ENCODE data around the gene CYP11A1. TPM values are rescaled to one million over a fixed set of nuclear protein-coding genes. Genes with fewer than 3 reads are reported as not detected.
A peak's percentile ranks its signal among the peaks of the same experiment; 100 is the strongest.

The CYP11A1 gene
- total RNA-seq, 1 donor from 2014 or later: not detected

DNA sequence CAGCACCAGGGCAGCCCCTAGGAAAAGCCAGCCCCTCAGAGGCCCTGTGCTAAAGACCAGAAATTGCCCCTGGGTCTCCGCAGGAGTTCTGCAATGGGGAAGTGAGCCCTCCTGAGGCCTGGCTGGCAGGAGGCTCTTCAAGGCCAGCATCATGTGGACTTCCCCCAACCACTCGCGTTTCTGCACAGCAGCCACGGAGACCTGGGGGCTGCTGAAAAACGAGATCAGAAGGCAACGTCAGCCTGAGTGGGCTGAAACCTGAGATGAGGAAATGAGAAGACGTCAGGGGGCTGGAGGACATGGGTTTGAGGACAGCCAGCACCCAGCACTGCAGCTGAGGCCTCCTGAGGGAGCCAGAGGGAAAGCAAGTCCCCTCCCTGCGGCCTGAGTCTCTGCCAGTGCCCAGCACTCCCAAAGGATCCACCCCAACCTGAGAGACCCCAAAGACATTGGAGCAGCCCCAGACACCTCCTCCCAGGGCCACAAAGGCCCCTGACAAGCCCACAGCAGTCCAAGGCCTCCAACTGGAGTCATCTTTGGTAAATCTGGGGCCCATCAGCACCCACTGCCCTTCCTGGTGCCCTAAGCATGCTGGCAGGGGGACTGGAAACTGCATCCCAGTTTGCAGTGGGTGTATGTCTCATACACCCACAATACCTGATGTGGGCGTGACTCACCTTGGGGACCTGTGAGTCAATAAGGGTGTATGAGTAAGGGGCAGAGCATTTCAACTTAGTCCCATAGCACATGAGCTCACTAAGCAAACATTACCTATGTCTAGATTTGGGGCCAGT lies 29.2 kb upstream of the CYP11A1 start:
- Mint-ChIP-seq H3K36me3 (ENCODE audit: low read depth) (no peaks in the 10 kb centered on the region), H3K27me3 (no peaks in the 10 kb centered on the region), H3K27ac (peak overlapping the region; percentile 99), H3K4me3 (peak overlapping the region; percentile 80), H3K4me1 (peaks cover 100% of the 10 kb centered on the region), H3K9me3 (no peaks in the 10 kb centered on the region)
- ChIA-PET POLR2A (interaction anchor here (0.6 to 16.5 kb wide), 24 partner anchors 7 to 1057 kb away, joined by 3 to 563 read pairs (median 5); partner anchors contain the start of genes ARID3B, CLK3, CSK and SEMA7A), CTCF (interaction anchor here (0.7 to 5.7 kb wide), 6 partner anchors 13 to 42 kb away, joined by 3 to 67 read pairs (median 4); no protein-coding TSS in a partner anchor)
- DNase-seq (peak; percentile 72), ATAC-seq (ENCODE audit: low read depth) (peak; percentile 66)
- TF ChIP-seq, protein P1, sequence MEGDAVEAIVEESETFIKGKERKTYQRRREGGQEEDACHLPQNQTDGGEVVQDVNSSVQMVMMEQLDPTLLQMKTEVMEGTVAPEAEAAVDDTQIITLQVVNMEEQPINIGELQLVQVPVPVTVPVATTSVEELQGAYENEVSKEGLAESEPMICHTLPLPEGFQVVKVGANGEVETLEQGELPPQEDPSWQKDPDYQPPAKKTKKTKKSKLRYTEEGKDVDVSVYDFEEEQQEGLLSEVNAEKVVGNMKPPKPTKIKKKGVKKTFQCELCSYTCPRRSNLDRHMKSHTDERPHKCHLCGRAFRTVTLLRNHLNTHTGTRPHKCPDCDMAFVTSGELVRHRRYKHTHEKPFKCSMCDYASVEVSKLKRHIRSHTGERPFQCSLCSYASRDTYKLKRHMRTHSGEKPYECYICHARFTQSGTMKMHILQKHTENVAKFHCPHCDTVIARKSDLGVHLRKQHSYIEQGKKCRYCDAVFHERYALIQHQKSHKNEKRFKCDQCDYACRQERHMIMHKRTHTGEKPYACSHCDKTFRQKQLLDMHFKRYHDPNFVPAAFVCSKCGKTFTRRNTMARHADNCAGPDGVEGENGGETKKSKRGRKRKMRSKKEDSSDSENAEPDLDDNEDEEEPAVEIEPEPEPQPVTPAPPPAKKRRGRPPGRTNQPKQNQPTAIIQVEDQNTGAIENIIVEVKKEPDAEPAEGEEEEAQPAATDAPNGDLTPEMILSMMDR (IDR thresholded peaks at IDR 0.05): no peak
- intact Hi-C loops (cut with micrococcal nuclease): loop anchor here (1.0 to 2.0 kb wide), 6 partner anchors 8 to 1056 kb away; partner anchors contain the start of gene UBL7

DNA sequence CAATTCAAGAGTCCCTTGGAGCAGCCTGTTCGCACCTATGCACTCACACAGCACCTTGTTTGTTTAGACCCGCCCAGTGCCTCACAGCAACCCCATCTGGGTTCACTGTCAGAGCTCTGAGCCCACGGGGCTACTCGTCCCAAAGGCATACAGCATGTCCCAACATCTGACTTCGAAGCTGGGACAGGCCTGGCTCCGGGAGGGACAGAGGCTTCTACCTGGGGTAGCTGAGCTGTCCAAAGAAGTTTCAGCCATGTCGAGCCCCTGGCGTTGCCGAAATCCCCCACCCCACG lies 28.6 kb upstream of the CYP11A1 start:
- intact Hi-C loops (cut with micrococcal nuclease): loop anchor here (1.0 to 2.0 kb wide), 6 partner anchors 8 to 1057 kb away; partner anchors contain the start of gene UBL7
- ATAC-seq (ENCODE audit: low read depth): peak; percentile 7
- ChIA-PET POLR2A (interaction anchor here (0.8 to 16.5 kb wide), 17 partner anchors 8 to 394 kb away, joined by 3 to 563 read pairs (median 6); partner anchors contain the start of genes ARID3B, CLK3, CSK and SEMA7A), CTCF (interaction anchor here (0.7 to 5.7 kb wide), 4 partner anchors 13 to 42 kb away, joined by 3 to 67 read pairs (median 6); no protein-coding TSS in a partner anchor)
- no peaks in the 10 kb centered on the region for H3K9me3 Mint-ChIP-seq
- peak overlapping the region; percentile 80 for H3K4me3 Mint-ChIP-seq
- TF ChIP-seq, protein P1 (IDR thresholded peaks at IDR 0.05): no peak
- H3K27ac Mint-ChIP-seq: peak overlapping the region; percentile 99
- H3K4me1 Mint-ChIP-seq: peaks cover 100% of the 10 kb centered on the region
- no peaks in the 10 kb centered on the region for H3K27me3 Mint-ChIP-seq
- no peak for DNase-seq
- no peaks in the 10 kb centered on the region for H3K36me3 Mint-ChIP-seq (ENCODE audit: low read depth)

DNA sequence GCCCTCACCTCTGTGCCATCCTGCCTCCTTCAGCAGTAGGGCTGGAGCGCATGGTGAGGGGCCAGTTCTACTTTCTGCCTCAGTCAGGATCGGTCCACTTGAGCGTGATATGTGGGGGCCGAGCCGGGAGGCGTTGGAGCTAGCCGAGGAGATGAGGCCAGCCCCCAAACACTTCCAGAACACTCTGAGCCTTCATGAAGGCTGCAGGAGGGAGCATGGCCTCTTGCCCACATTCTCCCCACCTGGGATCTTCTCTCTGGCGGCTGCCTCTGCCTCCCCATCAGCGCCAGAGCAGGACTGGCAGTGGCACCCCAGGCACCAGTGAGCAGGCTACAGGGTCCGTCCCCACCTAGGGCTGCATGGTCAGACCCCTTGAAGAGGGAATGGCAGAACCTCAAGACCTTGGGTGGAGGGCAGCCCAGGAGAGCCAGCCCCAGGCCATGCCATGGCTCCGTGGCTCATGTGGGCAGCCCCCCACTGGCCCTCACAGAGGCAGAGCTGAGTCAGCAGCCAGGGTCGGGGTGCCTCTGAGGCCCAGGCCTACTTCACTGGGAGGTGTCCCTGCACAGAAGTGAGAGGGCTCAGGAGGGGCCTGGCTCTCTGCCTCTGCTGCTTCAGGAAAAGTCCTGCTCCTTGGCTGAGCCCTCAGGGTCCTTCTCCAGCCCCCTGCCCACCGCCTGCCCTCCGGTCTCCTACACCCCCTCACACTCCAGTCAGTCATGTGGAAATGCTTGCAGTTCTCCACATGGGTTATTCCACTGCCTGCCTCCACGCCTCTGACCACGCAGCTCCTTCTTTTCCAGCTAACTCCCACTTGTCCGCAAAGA lies 28.1 kb upstream of the CYP11A1 start:
- peak overlapping the region; percentile 80 for H3K4me3 Mint-ChIP-seq
- POLR2A ChIA-PET: interaction anchor here (0.6 to 16.5 kb wide), 15 partner anchors 8 to 395 kb away, joined by 3 to 563 read pairs (median 6); partner anchors contain the start of genes CLK3, CSK and SEMA7A
- ATAC-seq (ENCODE audit: low read depth) (no peak), DNase-seq (no peak)
- H3K4me1 Mint-ChIP-seq: peaks cover 100% of the 10 kb centered on the region
- H3K36me3 Mint-ChIP-seq (ENCODE audit: low read depth): no peaks in the 10 kb centered on the region
- TF ChIP-seq, protein P1 (IDR thresholded peaks at IDR 0.05): no peak
- peak overlapping the region; percentile 99 for H3K27ac Mint-ChIP-seq
- no peaks in the 10 kb centered on the region for H3K9me3 Mint-ChIP-seq
- CTCF ChIA-PET: interaction anchor here (0.7 to 5.7 kb wide), 4 partner anchors 12 to 43 kb away, joined by 3 to 67 read pairs (median 6); no protein-coding TSS in a partner anchor
- no peaks in the 10 kb centered on the region for H3K27me3 Mint-ChIP-seq
- intact Hi-C loops (cut with micrococcal nuclease): loop anchor here (1.0 to 2.0 kb wide), 6 partner anchors 9 to 1057 kb away; partner anchors contain the start of gene UBL7

DNA sequence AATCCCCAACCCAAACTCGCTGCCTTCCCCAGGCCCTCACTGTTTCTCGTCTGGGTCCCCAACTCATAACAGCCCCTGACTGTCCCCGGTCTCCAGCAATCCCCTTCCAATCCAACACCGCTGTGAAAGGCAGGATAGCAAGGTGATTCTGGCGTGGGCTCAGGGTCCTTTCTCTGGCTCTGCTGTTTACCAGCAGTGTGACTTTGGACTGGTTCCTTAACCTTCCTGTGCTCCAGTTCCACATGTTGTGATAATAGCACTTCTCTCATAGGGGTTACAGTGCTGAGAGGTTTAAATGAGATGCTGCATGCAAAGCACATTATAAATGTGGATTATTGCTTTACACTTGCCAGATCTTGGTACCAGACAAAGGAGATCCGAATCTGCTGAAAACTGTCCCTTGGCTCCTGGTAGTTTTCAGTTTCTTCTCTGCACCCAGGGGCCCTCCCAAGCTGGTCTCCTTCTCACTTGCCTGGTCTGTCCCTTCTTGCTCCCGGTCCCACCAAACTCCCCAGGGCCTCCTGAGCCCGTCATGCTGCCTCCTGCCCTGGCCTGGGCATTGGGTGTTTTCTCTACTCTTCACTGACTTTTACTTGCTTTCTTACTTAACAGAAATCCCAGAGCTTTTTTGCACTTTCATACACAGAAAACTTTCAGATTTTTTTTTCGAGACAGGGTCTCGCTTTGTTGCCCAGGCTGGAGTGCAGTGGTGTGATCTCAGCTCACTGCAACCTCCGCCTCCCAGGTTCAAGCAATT lies 26.8 kb upstream of the CYP11A1 start:
- ChIA-PET CTCF (interaction anchor here (0.8 to 5.7 kb wide), 3 partner anchors 10 to 45 kb away, joined by 3 to 67 read pairs (median 4); no protein-coding TSS in a partner anchor), POLR2A (interaction anchor here (1.5 to 16.5 kb wide), 5 partner anchors 10 to 40 kb away, joined by 6 to 563 read pairs (median 8); partner anchors contain the start of gene SEMA7A)
- intact Hi-C loops (cut with micrococcal nuclease): no loop called here
- Mint-ChIP-seq H3K36me3 (ENCODE audit: low read depth) (no peaks in the 10 kb centered on the region), H3K27me3 (no peaks in the 10 kb centered on the region), H3K4me1 (peaks cover 97% of the 10 kb centered on the region), H3K9me3 (no peaks in the 10 kb centered on the region), H3K27ac (peak overlapping the region; percentile 99), H3K4me3 (peak overlapping the region; percentile 69)
- DNase-seq (no peak), ATAC-seq (ENCODE audit: low read depth) (no peak)
- TF ChIP-seq, protein P1 (IDR thresholded peaks at IDR 0.05): no peak
